Thoracic aorta (tissue), 2 donors: ENCODE measurements around the gene SLC45A3. TPM values are rescaled to one million over a fixed set of nuclear protein-coding genes. Genes with fewer than 3 reads are reported as not detected.

Source experiments
- ATAC-seq: fragments of 150-250 bp; one replicate; pipeline ENCODE4 v1.8.0; 2017; ENCODE audit warnings: low read depth; ENCODE audit not compliant: insufficient number of reproducible peaks, low FRiP score
- DNase-seq: peaks from one replicate; pipeline ENCODE4 v3.0.0-alpha.2; 2020; ENCODE audit warnings: low spot score
- H3K27ac ChIP-seq, 2 donors: fragments of 200-600 bp; sonication (generic); 1 replicate in 1 of 2; 2 replicates in 1 of 2; pipeline ENCODE4 v1.5.1; 2016; ENCODE audit warnings: mild to moderate bottlenecking in 2 of 2, moderate library complexity in 2 of 2
- H3K27me3 ChIP-seq: fragments of 200-600 bp; sonication (generic); replicated peaks from 2 replicates; pipeline ENCODE4 v1.6.0; 2016; ENCODE audit warnings: mild to moderate bottlenecking; ENCODE audit not compliant: insufficient read depth
- H3K36me3 ChIP-seq: fragments of 200-600 bp; sonication (generic); one replicate; pipeline ENCODE4 v1.5.1; 2016
- H3K4me1 ChIP-seq, 2 donors: fragments of 200-600 bp; sonication (generic); 1 replicate in 1 of 2; 2 replicates in 1 of 2; pipeline versions ENCODE4 v1.5.1 to v1.6.0; 2016; ENCODE audit warnings: low read depth in 2 of 2, mild to moderate bottlenecking in 1 of 2; ENCODE audit not compliant: control insufficient read depth in 1 of 2
- H3K4me3 ChIP-seq: fragments of 200-600 bp; sonication (generic); 2 replicates; pipeline ENCODE4 v1.5.1; 2016; ENCODE audit warnings: mild to moderate bottlenecking
- H3K9me3 ChIP-seq: fragments of 200-600 bp; sonication (generic); 2 replicates; pipeline ENCODE4 v1.5.1; 2016
- total RNA-seq, 2 donors: library from RNA; depleted of rRNA; stranded (reverse); fragments of >200 nt; gene quantifications; one replicate each; pipeline versions ENCODE4 v1.1.0 to v1.2.3, GENCODE V29; 2016
- TF ChIP-seq, protein P1 (sequence below): fragments of 200-600 bp; sonication (generic); IDR thresholded peaks from one replicate; pipeline ENCODE4 v1.5.1; 2019; ENCODE audit warnings: antibody characterized with exemption

SLC45A3 gene
- total RNA-seq, 2 donors from 2014 or later = 5.3 to 8.3 TPM

DNA sequence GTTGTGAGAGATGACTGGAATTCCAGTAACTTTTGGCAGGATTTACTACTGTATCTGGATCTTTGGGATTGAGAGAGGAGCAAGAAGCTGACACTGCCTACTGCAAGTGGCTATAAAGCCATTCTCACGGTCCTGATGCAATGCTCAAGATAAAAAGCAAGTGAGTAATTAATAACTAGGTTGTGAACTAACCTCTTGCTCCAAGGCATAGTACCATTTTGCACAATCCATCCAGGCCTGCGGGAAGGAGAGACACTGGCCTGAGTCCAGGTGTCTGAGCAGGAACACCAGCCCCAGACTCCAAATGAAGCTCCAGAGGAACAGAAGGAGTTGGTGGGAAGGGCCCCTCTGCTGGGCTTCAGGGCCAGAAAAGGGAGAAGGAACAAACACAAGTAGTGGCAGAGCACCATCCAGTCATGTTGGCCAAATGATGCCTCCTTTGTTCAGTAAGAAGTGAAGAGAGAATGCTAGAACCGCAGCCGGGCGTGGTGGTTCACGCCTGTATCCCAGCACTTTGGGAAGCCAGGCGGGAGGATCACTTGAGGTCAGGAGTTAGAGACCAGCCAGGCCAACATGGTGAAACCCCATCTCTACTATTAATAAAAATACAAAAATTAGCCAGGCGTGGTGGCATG is 9.9 kb upstream of the SLC45A3 start:
- DNase-seq (no peak), ATAC-seq (no peak)
- H3K27ac ChIP-seq = no peak overlapping the region
- no peaks in the 10 kb centered on the region for H3K36me3 ChIP-seq
- H3K4me1 ChIP-seq = no peaks in the 10 kb centered on the region
- TF ChIP-seq, protein P1, sequence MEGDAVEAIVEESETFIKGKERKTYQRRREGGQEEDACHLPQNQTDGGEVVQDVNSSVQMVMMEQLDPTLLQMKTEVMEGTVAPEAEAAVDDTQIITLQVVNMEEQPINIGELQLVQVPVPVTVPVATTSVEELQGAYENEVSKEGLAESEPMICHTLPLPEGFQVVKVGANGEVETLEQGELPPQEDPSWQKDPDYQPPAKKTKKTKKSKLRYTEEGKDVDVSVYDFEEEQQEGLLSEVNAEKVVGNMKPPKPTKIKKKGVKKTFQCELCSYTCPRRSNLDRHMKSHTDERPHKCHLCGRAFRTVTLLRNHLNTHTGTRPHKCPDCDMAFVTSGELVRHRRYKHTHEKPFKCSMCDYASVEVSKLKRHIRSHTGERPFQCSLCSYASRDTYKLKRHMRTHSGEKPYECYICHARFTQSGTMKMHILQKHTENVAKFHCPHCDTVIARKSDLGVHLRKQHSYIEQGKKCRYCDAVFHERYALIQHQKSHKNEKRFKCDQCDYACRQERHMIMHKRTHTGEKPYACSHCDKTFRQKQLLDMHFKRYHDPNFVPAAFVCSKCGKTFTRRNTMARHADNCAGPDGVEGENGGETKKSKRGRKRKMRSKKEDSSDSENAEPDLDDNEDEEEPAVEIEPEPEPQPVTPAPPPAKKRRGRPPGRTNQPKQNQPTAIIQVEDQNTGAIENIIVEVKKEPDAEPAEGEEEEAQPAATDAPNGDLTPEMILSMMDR = no peak
- H3K4me3 ChIP-seq = no peak overlapping the region
- H3K27me3 ChIP-seq = no peaks in the 10 kb centered on the region
- H3K9me3 ChIP-seq = no peaks in the 10 kb centered on the region

DNA sequence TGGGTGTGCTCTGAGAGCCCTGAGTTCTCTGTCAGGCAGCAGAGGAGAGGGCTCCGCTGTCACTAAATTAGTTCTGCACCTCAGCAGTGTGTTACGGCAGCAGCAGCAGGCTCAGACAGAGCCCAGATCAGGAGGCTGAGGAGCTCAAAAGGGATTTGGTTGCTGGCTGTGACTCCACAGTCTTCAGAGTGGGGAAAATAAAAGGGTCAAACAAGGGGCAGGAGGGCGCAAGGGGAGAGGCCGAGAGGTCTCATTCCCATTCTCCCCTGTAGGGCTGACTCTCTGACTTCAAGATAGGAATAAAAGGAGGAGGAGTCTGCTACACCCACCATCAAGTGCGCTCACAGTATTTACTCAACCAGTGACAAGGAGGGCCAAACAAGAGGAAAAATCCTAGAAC is 9.2 kb upstream of the SLC45A3 start:
- Histone ChIP-seq H3K27me3 (no peaks in the 10 kb centered on the region), H3K27ac (no peak overlapping the region), H3K36me3 (no peaks in the 10 kb centered on the region), H3K9me3 (no peaks in the 10 kb centered on the region), H3K4me3 (no peak overlapping the region), H3K4me1 (no peaks in the 10 kb centered on the region)
- TF ChIP-seq, protein P1 = no peak
- ATAC-seq = no peak
- DNase-seq = no peak

DNA sequence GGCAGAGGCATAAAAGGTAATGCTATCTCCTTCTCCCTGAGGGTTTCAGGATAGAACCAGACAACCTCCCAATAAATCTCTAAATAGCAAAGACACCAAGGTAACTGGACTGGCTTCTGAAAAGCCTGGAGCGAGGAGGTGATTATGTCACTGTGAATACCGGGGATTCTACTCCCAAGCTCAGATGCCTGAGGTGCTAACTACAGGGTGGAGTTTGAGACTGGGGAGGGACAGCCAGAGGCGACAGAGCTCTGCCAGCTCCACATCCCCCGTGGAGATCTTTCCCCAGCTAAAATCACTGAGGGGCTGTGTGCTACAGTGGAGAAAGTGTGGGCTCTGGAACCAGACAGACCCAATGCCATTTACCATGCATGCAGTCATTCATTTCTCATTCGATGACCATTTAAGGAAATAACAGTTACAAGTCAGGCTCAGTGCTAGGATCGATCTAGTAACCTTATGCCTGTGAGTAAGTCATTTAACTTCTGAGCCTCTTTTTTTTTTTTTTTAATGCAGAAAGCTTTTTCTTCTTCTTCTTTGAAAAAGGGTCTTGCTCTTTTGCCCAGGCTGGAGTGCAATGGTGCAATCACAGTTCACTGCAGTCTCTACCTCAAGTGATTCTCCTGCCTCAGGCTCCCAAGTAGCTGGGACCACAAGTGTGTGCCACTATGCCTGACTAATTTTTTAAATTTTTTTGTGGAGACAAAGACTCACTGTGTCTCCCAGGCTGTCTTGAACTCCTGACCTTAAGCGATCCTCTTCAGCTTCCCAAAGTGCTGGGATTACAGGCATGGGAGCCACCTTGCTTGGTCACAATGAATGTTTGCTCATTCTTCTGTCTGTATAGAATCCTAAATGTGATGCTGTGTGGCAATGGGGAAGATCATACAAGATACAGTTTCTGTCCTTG is 8.1 kb upstream of the SLC45A3 start:
- H3K4me1 ChIP-seq = no peaks in the 10 kb centered on the region
- TF ChIP-seq, protein P1 = no peak
- H3K9me3 ChIP-seq = no peaks in the 10 kb centered on the region
- no peak overlapping the region for H3K27ac ChIP-seq
- no peak overlapping the region for H3K4me3 ChIP-seq
- H3K27me3 ChIP-seq = no peaks in the 10 kb centered on the region
- H3K36me3 ChIP-seq = no peaks in the 10 kb centered on the region
- ATAC-seq (no peak), DNase-seq (no peak)

DNA sequence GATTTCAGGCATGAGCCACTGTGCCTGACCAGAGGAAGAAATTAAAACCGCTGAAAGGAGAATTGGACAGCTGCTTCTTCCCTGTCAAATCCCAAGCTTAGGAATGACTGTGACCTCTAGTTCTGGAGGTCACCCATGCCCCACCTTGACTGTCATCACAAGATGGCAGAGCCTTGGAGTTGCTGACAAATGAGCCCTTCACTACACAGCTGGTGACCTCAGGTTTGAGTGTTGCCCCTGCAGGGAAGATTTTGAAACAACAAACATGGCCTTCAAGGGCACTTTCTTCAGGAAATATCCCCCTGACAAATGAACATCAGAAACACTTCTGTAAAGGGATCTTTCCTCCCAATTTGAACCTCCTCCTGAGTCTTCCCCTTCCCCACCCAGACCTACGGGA is 6.9 kb upstream of the SLC45A3 start:
- Histone ChIP-seq H3K27ac (no peak overlapping the region), H3K9me3 (no peaks in the 10 kb centered on the region), H3K27me3 (no peaks in the 10 kb centered on the region), H3K4me1 (no peaks in the 10 kb centered on the region), H3K36me3 (no peaks in the 10 kb centered on the region), H3K4me3 (no peak overlapping the region)
- no peak for ATAC-seq
- no peak for DNase-seq
- TF ChIP-seq, protein P1 = no peak

DNA sequence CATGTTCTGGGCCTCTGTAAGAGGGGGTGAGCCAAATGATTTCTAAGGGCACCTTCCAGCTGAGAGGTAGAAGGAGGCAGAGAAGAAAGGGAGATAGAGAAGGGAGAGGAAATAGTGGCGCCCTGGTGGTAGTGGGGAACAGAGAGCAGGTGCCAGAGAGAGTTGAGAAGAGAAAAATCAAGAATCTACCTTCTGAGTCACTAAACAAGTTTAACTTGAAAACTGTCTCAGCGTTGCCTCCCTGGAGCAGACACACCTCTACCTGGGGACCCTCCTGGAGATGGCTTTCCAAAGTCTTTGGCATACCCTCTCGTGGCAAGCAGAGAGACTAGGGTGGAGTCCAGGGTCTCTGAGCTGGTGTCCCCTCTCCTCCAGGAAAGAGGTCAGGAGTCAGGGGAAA is 1.1 kb upstream of the SLC45A3 start:
- Histone ChIP-seq H3K36me3 (no peaks in the 10 kb centered on the region), H3K27ac (peak overlapping the region; percentile 33 to 83), H3K4me3 (no peak overlapping the region), H3K4me1 (peaks cover 18 to 32% of the 10 kb centered on the region in 2 donors), H3K27me3 (no peaks in the 10 kb centered on the region), H3K9me3 (no peaks in the 10 kb centered on the region)
- TF ChIP-seq, protein P1 = no peak
- DNase-seq (no peak), ATAC-seq (no peak)
